Measurements from ENCODE around the gene CLIC3.

The CLIC3 gene

DNA sequence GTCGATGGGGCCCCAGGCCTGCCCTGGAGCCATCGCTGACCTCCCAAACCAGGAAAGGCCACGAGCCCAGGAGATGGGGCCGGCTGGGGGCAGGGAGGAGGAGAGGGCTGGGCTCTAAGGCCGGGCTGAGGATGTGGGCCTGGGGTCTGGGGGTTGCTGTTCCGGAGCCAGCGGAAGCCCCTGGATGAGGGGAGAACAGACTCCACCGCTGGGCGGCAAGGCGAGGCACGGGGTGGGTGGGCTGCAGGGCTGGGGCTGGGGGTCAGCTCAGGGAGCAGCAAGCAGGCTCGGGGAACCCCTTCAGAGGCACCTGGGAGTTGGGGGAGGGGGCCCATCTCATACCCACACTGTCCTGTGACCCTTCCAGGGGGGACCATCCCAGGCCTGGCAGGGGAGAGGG, 32.6 kb downstream of the CLIC3 start:
- TF ChIP-seq, protein P1, sequence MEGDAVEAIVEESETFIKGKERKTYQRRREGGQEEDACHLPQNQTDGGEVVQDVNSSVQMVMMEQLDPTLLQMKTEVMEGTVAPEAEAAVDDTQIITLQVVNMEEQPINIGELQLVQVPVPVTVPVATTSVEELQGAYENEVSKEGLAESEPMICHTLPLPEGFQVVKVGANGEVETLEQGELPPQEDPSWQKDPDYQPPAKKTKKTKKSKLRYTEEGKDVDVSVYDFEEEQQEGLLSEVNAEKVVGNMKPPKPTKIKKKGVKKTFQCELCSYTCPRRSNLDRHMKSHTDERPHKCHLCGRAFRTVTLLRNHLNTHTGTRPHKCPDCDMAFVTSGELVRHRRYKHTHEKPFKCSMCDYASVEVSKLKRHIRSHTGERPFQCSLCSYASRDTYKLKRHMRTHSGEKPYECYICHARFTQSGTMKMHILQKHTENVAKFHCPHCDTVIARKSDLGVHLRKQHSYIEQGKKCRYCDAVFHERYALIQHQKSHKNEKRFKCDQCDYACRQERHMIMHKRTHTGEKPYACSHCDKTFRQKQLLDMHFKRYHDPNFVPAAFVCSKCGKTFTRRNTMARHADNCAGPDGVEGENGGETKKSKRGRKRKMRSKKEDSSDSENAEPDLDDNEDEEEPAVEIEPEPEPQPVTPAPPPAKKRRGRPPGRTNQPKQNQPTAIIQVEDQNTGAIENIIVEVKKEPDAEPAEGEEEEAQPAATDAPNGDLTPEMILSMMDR (IDR thresholded peaks at IDR 0.05; ENCODE audit: low read depth, low read length) = no peak
- TF ChIP-seq EZH2phosphoT487 (IDR thresholded peaks at IDR 0.05; ENCODE audit: low read depth) = no peak
- Histone ChIP-seq H3K9me3 (ENCODE audit: insufficient read depth, low read length) (no peaks in the 10 kb centered on the region), H3K4me2 (ENCODE audit: low read length) (no peak overlapping the region), H3K79me2 (ENCODE audit: low read length) (no peaks in the 10 kb centered on the region), H3K27ac (ENCODE audit: low read length) (no peak overlapping the region), H4K20me1 (ENCODE audit: insufficient read depth, low read length) (no peaks in the 10 kb centered on the region), H3K4me3 (ENCODE audit: low read length) (no peak overlapping the region), H3K9ac (ENCODE audit: low read length) (no peak overlapping the region), H3K27me3 (ENCODE audit: low read depth, low read length) (no peaks in the 10 kb centered on the region), H2AFZ (ENCODE audit: low read depth, low read length) (no peak overlapping the region), H3K4me1 (ENCODE audit: low read length) (no peaks in the 10 kb centered on the region), H3K36me3 (replicated peaks; ENCODE audit: low read depth, low read length) (no peaks in the 10 kb centered on the region)

- H3K4me2 ChIP-seq (ENCODE audit: low read length) = no peak overlapping the region
- no peak overlapping the region for H3K27ac ChIP-seq (ENCODE audit: low read length)
- no peak overlapping the region for H3K9ac ChIP-seq (ENCODE audit: low read length)
- no peak overlapping the region for H3K4me3 ChIP-seq (ENCODE audit: low read length)
- no peaks in the 10 kb centered on the region for H3K9me3 ChIP-seq (ENCODE audit: insufficient read depth, low read length)
- H2AFZ ChIP-seq (ENCODE audit: low read depth, low read length) = no peak overlapping the region
- H3K79me2 ChIP-seq (ENCODE audit: low read length) = no peaks in the 10 kb centered on the region
- no peak for TF ChIP-seq EZH2phosphoT487 (IDR thresholded peaks at IDR 0.05; ENCODE audit: low read depth)
- TF ChIP-seq, protein P1 (IDR thresholded peaks at IDR 0.05; ENCODE audit: low read depth, low read length) = no peak
- no peaks in the 10 kb centered on the region for H3K27me3 ChIP-seq (ENCODE audit: low read depth, low read length)
- H4K20me1 ChIP-seq (ENCODE audit: insufficient read depth, low read length) = no peaks in the 10 kb centered on the region
- no peaks in the 10 kb centered on the region for H3K36me3 ChIP-seq (replicated peaks; ENCODE audit: low read depth, low read length)
- H3K4me1 ChIP-seq (ENCODE audit: low read length) = no peaks in the 10 kb centered on the region
Measured at GRCh38 chr9:136963341-136963740, 33.0 kb downstream of the CLIC3 start.

- Histone ChIP-seq H2AFZ (ENCODE audit: low read depth, low read length) (no peak overlapping the region), H3K27me3 (ENCODE audit: low read depth, low read length) (no peaks in the 10 kb centered on the region), H3K4me1 (ENCODE audit: low read length) (no peaks in the 10 kb centered on the region), H3K9ac (ENCODE audit: low read length) (no peak overlapping the region), H3K4me3 (ENCODE audit: low read length) (no peak overlapping the region), H3K4me2 (ENCODE audit: low read length) (no peak overlapping the region), H3K27ac (ENCODE audit: low read length) (no peak overlapping the region), H4K20me1 (ENCODE audit: insufficient read depth, low read length) (no peaks in the 10 kb centered on the region), H3K36me3 (replicated peaks; ENCODE audit: low read depth, low read length) (no peaks in the 10 kb centered on the region), H3K9me3 (ENCODE audit: insufficient read depth, low read length) (no peaks in the 10 kb centered on the region), H3K79me2 (ENCODE audit: low read length) (no peaks in the 10 kb centered on the region)
- TF ChIP-seq EZH2phosphoT487 (IDR thresholded peaks at IDR 0.05; ENCODE audit: low read depth) = no peak
- TF ChIP-seq, protein P1 (IDR thresholded peaks at IDR 0.05; ENCODE audit: low read depth, low read length) = no peak
Measured at GRCh38 chr9:136962701-136963248, 33.6 kb downstream of the CLIC3 start.

DNA sequence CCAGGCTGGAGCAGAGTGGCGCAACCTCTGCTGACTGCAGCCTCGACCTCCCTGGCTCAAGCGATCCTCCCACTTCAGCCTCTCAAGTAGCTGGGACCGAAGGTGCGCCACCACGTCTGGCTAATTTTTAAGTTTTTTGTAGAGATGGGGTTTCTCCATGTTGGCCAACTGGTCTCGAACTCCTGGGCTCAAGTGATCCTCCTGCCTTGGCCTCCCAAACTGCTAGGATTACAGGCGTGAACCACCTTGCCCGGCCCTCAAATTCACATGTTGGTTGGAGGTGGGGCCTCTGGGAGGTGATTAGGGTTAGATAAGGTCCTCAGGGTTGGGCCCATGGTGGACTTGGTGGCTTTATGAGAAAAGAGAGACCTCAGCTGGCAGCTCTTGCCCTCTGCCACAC, 34.2 kb downstream of the CLIC3 start:
- no peak overlapping the region for H3K4me2 ChIP-seq (ENCODE audit: low read length)
- H3K9me3 ChIP-seq (ENCODE audit: insufficient read depth, low read length) = no peaks in the 10 kb centered on the region
- H3K27ac ChIP-seq (ENCODE audit: low read length) = no peak overlapping the region
- no peaks in the 10 kb centered on the region for H4K20me1 ChIP-seq (ENCODE audit: insufficient read depth, low read length)
- no peaks in the 10 kb centered on the region for H3K27me3 ChIP-seq (ENCODE audit: low read depth, low read length)
- H3K9ac ChIP-seq (ENCODE audit: low read length) = no peak overlapping the region
- H2AFZ ChIP-seq (ENCODE audit: low read depth, low read length) = no peak overlapping the region
- H3K36me3 ChIP-seq (replicated peaks; ENCODE audit: low read depth, low read length) = no peaks in the 10 kb centered on the region
- no peaks in the 10 kb centered on the region for H3K79me2 ChIP-seq (ENCODE audit: low read length)
- TF ChIP-seq, protein P1 (IDR thresholded peaks at IDR 0.05; ENCODE audit: low read depth, low read length) = no peak
- TF ChIP-seq EZH2phosphoT487 (IDR thresholded peaks at IDR 0.05; ENCODE audit: low read depth) = no peak
- no peak overlapping the region for H3K4me3 ChIP-seq (ENCODE audit: low read length)
- no peaks in the 10 kb centered on the region for H3K4me1 ChIP-seq (ENCODE audit: low read length)
